ENCODE results near the gene POLR2H.

GRCh38 chr3:184358921-184359350 is 2.6 kb upstream of the POLR2H start:
- no peak for TF ChIP-seq EP300 (IDR thresholded peaks at IDR 0.05; ENCODE audit: borderline replicate concordance)
- TF ChIP-seq MAX (IDR thresholded peaks at IDR 0.05) = no peak
- TF ChIP-seq TEAD4 (IDR thresholded peaks at IDR 0.05) = no peak
- TF ChIP-seq CREB1 (IDR thresholded peaks at IDR 0.05; ENCODE audit: low read depth) = no peak
- no peak for TF ChIP-seq REST (IDR thresholded peaks at IDR 0.05; ENCODE audit: low read depth)
- TF ChIP-seq FOXM1 (IDR thresholded peaks at IDR 0.05; ENCODE audit: borderline replicate concordance, low read depth) = no peak
- TF ChIP-seq TAF1 (IDR thresholded peaks at IDR 0.05; ENCODE audit: low read depth) = no peak
- TF ChIP-seq NFIC (IDR thresholded peaks at IDR 0.05) = no peak
- TF ChIP-seq YY1 (IDR thresholded peaks at IDR 0.05; ENCODE audit: low read depth) = no peak
- no peak for TF ChIP-seq RAD21 (IDR thresholded peaks at IDR 0.05; ENCODE audit: low read depth)
- no peak for TF ChIP-seq USF1 (IDR thresholded peaks at IDR 0.05)
- no peak for TF ChIP-seq EGR1 (IDR thresholded peaks at IDR 0.05)
- no peak for TF ChIP-seq ZBTB7A (IDR thresholded peaks at IDR 0.05; ENCODE audit: low read depth)
